ENCODE data around the gene GMCL2.

Gene GMCL2

DNA sequence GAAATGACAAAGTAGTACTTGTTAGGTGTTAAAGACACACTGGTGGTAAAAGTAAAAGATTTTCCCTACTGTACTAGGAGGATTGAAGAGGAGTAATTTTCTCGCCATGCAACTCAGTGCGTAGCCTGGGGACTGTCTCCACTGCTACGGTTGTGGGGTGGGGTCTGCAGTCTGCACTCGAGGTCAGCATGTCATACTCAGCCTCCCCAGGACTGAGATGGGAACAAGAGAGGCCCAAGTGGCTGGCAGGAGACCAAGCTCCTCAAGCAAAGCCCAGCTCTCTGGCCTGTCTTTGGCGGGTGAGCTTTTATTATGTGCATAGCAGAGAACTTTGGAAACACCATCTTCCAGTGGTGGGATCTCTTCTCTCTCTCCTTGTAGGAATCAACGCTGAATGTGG, 43.9 kb downstream of the GMCL2 start:
- no peak for DNase-seq

DNA sequence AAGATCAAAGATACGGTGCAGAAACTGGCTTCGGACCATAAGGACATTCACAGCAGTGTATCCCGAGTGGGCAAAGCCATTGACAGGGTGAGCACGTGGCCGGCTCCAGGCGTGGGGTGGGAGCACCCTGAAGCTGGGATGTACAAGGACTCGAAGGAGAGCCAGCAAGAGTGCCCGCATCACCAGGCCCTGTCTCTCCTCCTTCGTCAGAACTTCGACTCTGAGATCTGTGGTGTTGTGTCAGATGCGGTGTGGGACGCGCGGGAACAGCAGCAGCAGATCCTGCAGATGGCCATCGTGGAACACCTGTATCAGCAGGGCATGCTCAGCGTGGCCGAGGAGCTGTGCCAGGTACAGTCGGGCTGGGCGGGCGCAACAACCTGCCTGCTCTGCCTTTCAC, 44.5 kb downstream of the GMCL2 start:
- DNase-seq: no peak

DNA sequence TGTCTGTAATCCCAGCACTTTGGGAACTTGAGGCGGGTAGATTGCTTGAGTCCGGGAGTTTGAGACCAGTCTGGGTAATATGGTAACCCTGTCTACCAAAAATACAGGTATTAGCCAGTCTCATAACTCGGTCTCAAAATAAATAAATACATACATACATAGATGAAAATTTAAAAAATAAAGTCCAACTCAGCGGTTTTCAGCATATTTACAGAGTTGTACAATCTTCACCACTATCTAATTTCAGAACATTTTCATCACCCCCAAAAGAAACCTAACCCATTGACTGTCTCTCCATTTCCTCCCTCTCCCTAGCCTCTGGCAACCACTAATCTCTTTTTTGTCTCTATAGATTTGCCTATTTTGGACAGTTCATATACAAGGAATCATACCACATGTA, 45.6 kb downstream of the GMCL2 start:
- no peak for DNase-seq

DNA sequence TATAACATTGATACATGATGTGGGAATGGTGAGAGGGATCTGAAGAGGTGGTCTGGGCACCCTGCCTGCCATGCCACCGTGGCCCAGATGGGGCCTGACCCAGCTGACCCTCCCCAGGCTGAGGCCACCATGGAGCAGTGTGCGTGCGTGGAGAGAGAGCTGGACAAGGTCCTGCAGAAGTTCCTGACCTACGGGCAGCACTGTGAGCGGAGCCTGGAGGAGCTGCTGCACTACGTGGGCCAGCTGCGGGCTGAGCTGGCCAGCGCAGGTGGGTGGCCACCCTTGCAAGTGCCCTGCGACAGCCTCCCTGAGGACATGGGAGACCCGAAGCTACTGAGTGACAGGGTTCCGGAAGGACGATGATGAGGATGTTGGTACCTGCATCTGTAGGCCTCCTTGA, 49.2 kb downstream of the GMCL2 start:
- no peak for DNase-seq

DNA sequence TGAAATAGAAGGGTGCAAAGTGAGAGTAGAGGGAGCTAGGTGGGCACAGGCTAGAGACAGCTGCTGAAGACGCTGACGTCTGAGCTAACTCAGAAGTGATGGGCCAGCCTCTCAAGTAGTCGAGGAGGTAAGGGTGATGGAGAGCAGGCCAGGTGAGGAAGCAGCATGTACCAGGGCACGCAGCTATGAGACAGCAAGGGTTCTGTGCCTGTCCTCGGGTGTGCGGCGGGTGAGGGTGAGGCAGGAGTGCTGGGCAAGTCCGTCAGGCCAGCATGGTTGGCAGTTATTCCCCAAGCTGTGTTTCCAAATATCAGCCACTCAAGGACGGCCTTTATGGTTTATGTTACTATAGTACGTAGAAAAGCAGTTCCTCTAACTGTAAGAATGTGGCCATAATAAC, 50.2 kb downstream of the GMCL2 start:
- DNase-seq: no peak

All from right kidney (tissue), 1 donor.